T-cell (primary cell): ENCODE results near the gene PDE4B. TPM values are rescaled to one million over a fixed set of nuclear protein-coding genes. Genes with fewer than 3 reads are reported as not detected.

Source experiments
- ATAC-seq, 4 experiments: fragments of 200-7000 bp in 3 of 4; fragments of 150-1000 bp in 1 of 4; cut with Tn5 transposase; replicated peaks in 1 of 4; 1 replicate in 3 of 4; 2 replicates in 1 of 4; pipeline ENCODE4 v1.10.0; 2021; ENCODE audit warnings: moderate library complexity in 3 of 4, mild to moderate bottlenecking in 2 of 4, moderate number of reproducible peaks in 1 of 4
- CTCF ChIA-PET, 2 donors: fragments of 300-600 bp; sonication (Branson Sonifier 250); formaldehyde crosslinking; loops; one replicate each; lab custom pipeline; 2022; ENCODE audit warnings: antibody characterized with exemption in 2 of 2; lab: Charles Lee
- POLR2A ChIA-PET, 2 donors: fragments of 300-600 bp; sonication (Branson Sonifier 250); formaldehyde crosslinking; loops; one replicate each; lab custom pipeline; 2022; ENCODE audit warnings: antibody characterized with exemption in 2 of 2; lab: Charles Lee
- DNase-seq, 35 experiments: peaks; one replicate each; pipeline versions ENCODE4 v3.0.0 to v3.0.0-alpha.2; 2013 to 2023
- H3K27ac ChIP-seq: one replicate; pipeline ENCODE4 v1.5.1; 2013; ENCODE audit warnings: low read length
- H3K27me3 ChIP-seq, 2 experiments: replicated peaks in 1 of 2; 1 replicate in 1 of 2; 2 replicates in 1 of 2; pipeline versions ENCODE4 v1.6.1 to v1.7.0; 2013; ENCODE audit warnings: low read length in 1 of 2, mixed read lengths in 1 of 2; ENCODE audit not compliant: control insufficient read depth in 2 of 2, insufficient read depth in 2 of 2; ENCODE audit errors: extremely low read depth in 1 of 2
- H3K36me3 ChIP-seq, 2 donors: 1 replicate in 1 of 2; 2 replicates in 1 of 2; pipeline versions ENCODE4 v1.6.1 to v1.7.0; 2013; ENCODE audit warnings: low read length in 1 of 2; ENCODE audit not compliant: control insufficient read depth in 2 of 2, insufficient read depth in 1 of 2; ENCODE audit errors: extremely low read depth in 1 of 2
- H3K4me1 ChIP-seq, 2 experiments: 1 replicate in 1 of 2; 2 replicates in 1 of 2; pipeline versions ENCODE4 v1.6.1 to v1.7.0; 2013; ENCODE audit warnings: low read length in 2 of 2, mixed read lengths in 1 of 2; ENCODE audit not compliant: insufficient read depth in 2 of 2, control insufficient read depth in 1 of 2; ENCODE audit errors: extremely low read depth in 1 of 2
- H3K4me3 ChIP-seq, 2 donors: 1 replicate in 1 of 2; 2 replicates in 1 of 2; pipeline versions ENCODE4 v1.5.1 to v1.7.0; 2013; ENCODE audit warnings: mild to moderate bottlenecking in 2 of 2, low read length in 1 of 2, moderate library complexity in 1 of 2; ENCODE audit not compliant: control insufficient read depth in 1 of 2; ENCODE audit errors: extremely low read depth in 1 of 2
- H3K9me3 ChIP-seq: 2 replicates; pipeline ENCODE4 v1.7.0; 2013
- H3K27ac Mint-ChIP-seq, 2 donors: one replicate each; pipeline ENCODE4 v1.8.0; 2020 to 2021; ENCODE audit warnings: mild to moderate bottlenecking in 2 of 2, mixed read lengths in 2 of 2
- H3K27me3 Mint-ChIP-seq, 2 donors: one replicate each; pipeline ENCODE4 v1.8.0; 2021 to 2022; ENCODE audit warnings: mixed read lengths in 2 of 2
- H3K36me3 Mint-ChIP-seq: one replicate; pipeline ENCODE4 v1.8.0; 2021; ENCODE audit warnings: mixed read lengths
- H3K4me1 Mint-ChIP-seq, 3 donors: one replicate each; pipeline ENCODE4 v1.8.0; 2020 to 2022; ENCODE audit warnings: mixed read lengths in 3 of 3, mild to moderate bottlenecking in 1 of 3
- H3K4me3 Mint-ChIP-seq, 3 donors: one replicate each; pipeline ENCODE4 v1.8.0; 2020 to 2022; ENCODE audit warnings: mild to moderate bottlenecking in 3 of 3, mixed read lengths in 3 of 3, moderate library complexity in 3 of 3
- H3K9me3 Mint-ChIP-seq, 3 donors: one replicate each; pipeline ENCODE4 v1.8.0; 2020 to 2022; ENCODE audit warnings: mixed read lengths in 3 of 3
- whole genome bisulfite sequencing: methylation state at CpG from one replicate; pipeline ENCODE4 v1.1.5; 2013; ENCODE audit warnings: missing lambda C conversion rate; ENCODE audit not compliant: insufficient coverage; 5-methylcytosine and 5-hydroxymethylcytosine counted together
- total RNA-seq, 35 experiments: library from RNA in 6 of 35; stranded (reverse) in 6 of 35; fragments of 120-200 nt in 1 of 35; gene quantifications; one replicate each; pipeline versions ENCODE4 v1.2.1 to v1.2.4 and lab custom pipeline; 2013 to 2026

Gene PDE4B
- total RNA-seq, 5 donors from 2014 or later (not counting 1 experiment from before 2014, with no cell fraction given), result 46.3 to 103 (median 54.1) TPM

DNA sequence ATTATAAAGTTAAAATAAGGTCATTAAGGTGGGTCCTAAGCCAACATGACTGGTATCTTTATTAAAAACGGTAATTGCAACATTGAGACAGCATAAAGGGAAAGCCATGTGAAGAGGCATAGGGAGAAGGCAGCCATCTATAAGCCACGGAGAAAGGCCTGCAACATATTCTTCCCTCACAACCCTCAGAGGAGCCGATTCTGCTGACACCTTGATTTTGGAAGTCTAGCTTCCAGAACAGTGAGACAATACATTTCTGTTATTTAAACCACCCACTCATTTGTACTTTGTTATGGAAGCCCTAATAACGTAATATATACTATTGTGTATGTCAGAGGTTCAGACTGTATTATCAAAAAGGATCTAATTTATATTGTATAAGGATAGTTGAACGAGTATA is 190.8 kb downstream of the PDE4B start:
- WGBS, result 85% methylated on average over 2 of the region's 5 CpGs
- H3K36me3 Mint-ChIP-seq, result no peaks in the 10 kb centered on the region
- no peak overlapping the region for H3K27ac ChIP-seq
- H3K27me3 Mint-ChIP-seq, result peaks cover 19 to 32% of the 10 kb centered on the region in 2 donors
- no peaks in the 10 kb centered on the region for H3K36me3 ChIP-seq
- H3K4me1 ChIP-seq, result no peaks in the 10 kb centered on the region
- DNase-seq (no peak), ATAC-seq (no peak)
- ChIA-PET POLR2A (no interaction called here), CTCF (no interaction called here)
- no peak overlapping the region for H3K4me3 ChIP-seq
- no peak overlapping the region for H3K27ac Mint-ChIP-seq
- H3K9me3 ChIP-seq, result no peaks in the 10 kb centered on the region
- no peaks in the 10 kb centered on the region for H3K4me1 Mint-ChIP-seq
- H3K27me3 ChIP-seq, result no peaks in the 10 kb centered on the region
- H3K4me3 Mint-ChIP-seq, result no peak overlapping the region
- no peaks in the 10 kb centered on the region for H3K9me3 Mint-ChIP-seq

DNA sequence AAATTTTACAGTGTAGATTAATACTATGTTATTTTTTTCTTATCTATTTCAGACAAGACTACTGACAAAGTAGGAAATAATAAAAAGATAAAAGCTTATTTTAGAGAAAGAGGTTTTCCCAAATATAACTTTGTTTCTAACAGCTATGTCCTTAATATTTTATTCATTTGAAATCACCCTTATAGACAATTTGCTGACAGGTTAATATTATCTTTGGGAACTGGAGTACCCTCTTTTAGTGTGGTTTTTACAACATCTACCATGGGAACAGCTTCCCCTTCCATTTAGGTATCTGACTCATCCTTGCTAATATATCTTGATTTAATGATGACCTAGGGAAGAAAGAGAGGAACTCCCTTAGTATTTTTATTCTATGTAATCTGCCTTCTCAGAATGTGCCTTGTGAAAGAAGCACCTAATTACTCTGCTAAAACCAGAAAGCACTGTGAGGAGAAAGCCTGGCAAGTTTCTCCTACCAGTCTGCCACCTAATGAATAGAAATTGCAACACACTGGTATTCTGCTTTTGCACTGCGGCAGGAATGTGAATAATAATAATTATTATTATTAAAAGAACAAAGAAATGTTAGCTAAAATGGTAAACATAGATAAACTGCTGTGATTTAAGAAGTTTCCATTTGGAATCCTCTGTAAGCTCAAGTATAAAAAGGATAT is 192.8 kb downstream of the PDE4B start:
- ChIA-PET CTCF (no interaction called here), POLR2A (no interaction called here)
- no peaks in the 10 kb centered on the region for H3K27me3 ChIP-seq
- no peak overlapping the region for H3K27ac ChIP-seq
- H3K9me3 ChIP-seq, result no peaks in the 10 kb centered on the region
- peaks cover 10 to 18% of the 10 kb centered on the region in 2 donors for H3K27me3 Mint-ChIP-seq
- no CpG with 5 or more reads among the region's 1 CpG for WGBS
- H3K36me3 Mint-ChIP-seq, result no peaks in the 10 kb centered on the region
- H3K9me3 Mint-ChIP-seq, result no peaks in the 10 kb centered on the region
- no peak overlapping the region for H3K4me3 Mint-ChIP-seq
- DNase-seq (no peak), ATAC-seq (no peak)
- no peaks in the 10 kb centered on the region for H3K4me1 ChIP-seq
- H3K4me1 Mint-ChIP-seq, result no peaks in the 10 kb centered on the region
- H3K27ac Mint-ChIP-seq, result no peak overlapping the region
- no peaks in the 10 kb centered on the region for H3K36me3 ChIP-seq
- no peak overlapping the region for H3K4me3 ChIP-seq

DNA sequence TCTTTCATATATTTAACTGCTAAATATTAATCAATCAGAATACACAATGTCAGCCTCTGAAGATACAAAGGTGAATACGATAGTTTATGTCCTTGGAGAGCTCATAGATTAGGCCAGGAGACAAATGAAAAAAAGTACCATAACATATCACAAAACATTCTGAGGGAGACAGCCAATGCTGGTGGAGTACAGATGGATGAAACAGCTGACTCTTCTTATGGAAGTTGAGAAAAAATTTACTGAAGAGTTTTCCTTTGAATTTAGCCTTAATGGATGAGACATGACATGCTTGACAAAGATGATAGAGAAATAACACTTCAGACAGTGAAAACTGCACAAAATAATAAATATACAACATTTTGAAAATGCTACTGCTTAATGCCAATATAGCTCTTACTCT is 193.5 kb downstream of the PDE4B start:
- peaks cover 10 to 18% of the 10 kb centered on the region in 2 donors for H3K27me3 Mint-ChIP-seq
- H3K27ac ChIP-seq, result no peak overlapping the region
- no peak for ATAC-seq
- no peak overlapping the region for H3K27ac Mint-ChIP-seq
- DNase-seq, result no peak
- H3K36me3 Mint-ChIP-seq, result no peaks in the 10 kb centered on the region
- H3K4me3 Mint-ChIP-seq, result no peak overlapping the region
- H3K4me1 ChIP-seq, result no peaks in the 10 kb centered on the region
- POLR2A ChIA-PET, result no interaction called here
- no peak overlapping the region for H3K4me3 ChIP-seq
- H3K4me1 Mint-ChIP-seq, result no peaks in the 10 kb centered on the region
- H3K27me3 ChIP-seq, result no peaks in the 10 kb centered on the region
- WGBS, result no CpG with 5 or more reads among the region's 1 CpG
- H3K9me3 ChIP-seq, result no peaks in the 10 kb centered on the region
- no peaks in the 10 kb centered on the region for H3K9me3 Mint-ChIP-seq
- CTCF ChIA-PET, result no interaction called here
- no peaks in the 10 kb centered on the region for H3K36me3 ChIP-seq

DNA sequence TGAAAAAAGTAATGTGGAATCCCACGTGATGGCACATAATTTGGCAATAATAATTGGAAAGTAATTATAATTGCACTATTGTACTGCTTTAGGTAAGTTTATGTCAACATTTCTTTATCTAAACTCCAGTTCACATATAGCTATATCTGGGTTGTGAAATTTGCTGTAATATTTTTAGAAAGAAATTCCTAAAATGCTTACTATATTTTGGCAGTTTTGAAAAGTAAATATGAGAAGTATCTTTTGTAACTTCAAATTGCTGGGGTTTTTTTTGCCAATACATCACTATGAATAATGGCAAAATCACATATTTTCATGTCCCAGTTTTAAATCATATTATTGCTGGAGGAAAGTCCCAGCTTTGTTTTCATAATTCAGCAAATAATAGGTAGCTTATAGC is 197.5 kb downstream of the PDE4B start:
- H3K27ac Mint-ChIP-seq, result no peak overlapping the region
- ChIA-PET POLR2A (no interaction called here), CTCF (interaction anchor here in 1 of 2 donors (1.0 kb wide), 1 partner anchor 456 kb away, joined by 4 read pairs; no protein-coding TSS in a partner anchor)
- no peak overlapping the region for H3K4me3 Mint-ChIP-seq
- H3K9me3 Mint-ChIP-seq, result no peaks in the 10 kb centered on the region
- Histone ChIP-seq H3K4me1 (no peaks in the 10 kb centered on the region), H3K9me3 (no peaks in the 10 kb centered on the region), H3K27me3 (no peaks in the 10 kb centered on the region), H3K27ac (no peak overlapping the region), H3K36me3 (no peaks in the 10 kb centered on the region), H3K4me3 (no peak overlapping the region)
- peaks cover 2 to 5% of the 10 kb centered on the region in 2 donors for H3K27me3 Mint-ChIP-seq
- ATAC-seq, result no peak
- no peaks in the 10 kb centered on the region for H3K4me1 Mint-ChIP-seq
- DNase-seq, result no peak
- WGBS, result no CpG with 5 or more reads among the region's 1 CpG
- H3K36me3 Mint-ChIP-seq, result no peaks in the 10 kb centered on the region

DNA sequence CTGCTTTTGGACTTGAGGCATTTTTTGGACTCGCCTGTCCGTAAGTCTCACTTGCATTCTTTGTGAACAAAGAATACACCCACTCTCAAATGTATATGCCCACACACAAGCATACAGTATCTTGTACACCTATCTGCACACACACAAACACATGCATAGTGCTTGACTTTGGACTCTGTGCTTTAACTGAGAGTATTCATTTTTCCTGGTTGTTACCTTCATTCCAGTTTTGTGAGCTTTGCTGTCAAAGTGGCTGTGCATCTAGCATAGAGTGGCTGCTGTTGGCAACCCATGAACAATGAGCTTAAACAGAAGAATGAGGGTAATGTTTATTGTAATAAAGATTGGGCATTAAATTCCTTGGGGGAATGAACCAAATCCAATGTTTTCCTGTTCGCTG is 199.0 kb downstream of the PDE4B start:
- Mint-ChIP-seq H3K9me3 (no peaks in the 10 kb centered on the region), H3K27me3 (peaks cover 3 to 4% of the 10 kb centered on the region in 2 donors), H3K36me3 (no peaks in the 10 kb centered on the region), H3K27ac (no peak overlapping the region), H3K4me3 (no peak overlapping the region), H3K4me1 (no peaks in the 10 kb centered on the region)
- Histone ChIP-seq H3K27ac (no peak overlapping the region), H3K4me1 (no peaks in the 10 kb centered on the region), H3K9me3 (no peaks in the 10 kb centered on the region), H3K4me3 (no peak overlapping the region), H3K27me3 (no peaks in the 10 kb centered on the region), H3K36me3 (no peaks in the 10 kb centered on the region)
- ChIA-PET POLR2A (no interaction called here), CTCF (no interaction called here)
- ATAC-seq, result no peak
- WGBS, result 60% methylated on average over 1 of the region's 3 CpGs
- DNase-seq, result no peak

DNA sequence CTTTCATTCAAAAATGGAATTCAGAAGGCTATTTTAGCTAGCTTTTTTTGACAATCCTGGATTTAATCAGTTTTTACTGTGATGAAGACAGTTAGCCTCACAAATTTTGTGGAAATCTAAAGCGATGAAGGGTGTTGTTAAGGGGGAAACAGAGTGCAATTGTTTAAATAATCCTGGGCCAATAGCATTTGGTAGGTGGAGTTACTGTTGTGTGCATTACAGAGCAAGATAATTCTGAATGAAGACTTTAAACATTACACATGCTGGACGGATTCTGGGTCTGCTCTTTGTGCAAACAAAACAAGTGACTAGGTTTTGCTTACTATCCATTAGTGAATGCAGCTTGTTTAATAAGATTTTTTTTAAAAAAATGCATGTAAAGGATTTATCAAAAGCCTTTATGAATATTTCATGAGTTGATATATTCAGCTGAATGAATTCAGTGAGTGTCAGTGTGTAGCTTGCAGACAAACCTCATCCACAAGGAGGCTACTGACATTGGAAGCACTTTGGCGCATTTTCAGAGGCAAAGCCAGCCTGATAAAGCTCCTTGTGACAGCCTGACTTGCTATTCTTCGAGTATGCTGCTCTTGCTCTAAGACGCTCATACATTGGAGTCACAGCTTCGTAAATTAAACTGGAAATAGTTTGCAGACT is 199.6 kb downstream of the PDE4B start:
- no peaks in the 10 kb centered on the region for H3K9me3 ChIP-seq
- Mint-ChIP-seq H3K27ac (no peak overlapping the region), H3K9me3 (no peaks in the 10 kb centered on the region), H3K4me3 (no peak overlapping the region), H3K4me1 (no peaks in the 10 kb centered on the region), H3K36me3 (no peaks in the 10 kb centered on the region), H3K27me3 (peaks cover 2 to 3% of the 10 kb centered on the region in 2 donors)
- no peaks in the 10 kb centered on the region for H3K36me3 ChIP-seq
- 67% methylated on average over 5 of the region's 6 CpGs for WGBS
- DNase-seq (no peak), ATAC-seq (no peak)
- H3K4me3 ChIP-seq, result no peak overlapping the region
- H3K27ac ChIP-seq, result no peak overlapping the region
- CTCF ChIA-PET, result no interaction called here
- POLR2A ChIA-PET, result no interaction called here
- no peaks in the 10 kb centered on the region for H3K27me3 ChIP-seq
- H3K4me1 ChIP-seq, result no peaks in the 10 kb centered on the region
